IMR-90 (cell line): Measurements from ENCODE around the gene CALN1. TPM values are rescaled to one million over a fixed set of nuclear protein-coding genes. Genes with fewer than 3 reads are reported as not detected.

Source experiments
- ATAC-seq: fragments of 200-7000 bp; cut with Tn5 transposase; 2 replicates; pipeline ENCODE4 v1.9.1; 2020; ENCODE audit warnings: low read depth, mild to moderate bottlenecking, moderate library complexity
- BruUV-seq: library from RNA; stranded (reverse); fragments of 400-500 nt; replicated peaks from 2 replicates; lab custom pipeline; 2021; lab: Mats Ljungman, UMichigan
- CTCF ChIA-PET: fragments of 300-600 bp; formaldehyde crosslinking; extraction: SDS; loops from one replicate; lab custom pipeline; 2021; ENCODE audit warnings: antibody characterized with exemption; lab: Yijun Ruan, JAX
- POLR2A ChIA-PET: fragments of 300-600 bp; sonication (Branson Sonifier 250); formaldehyde crosslinking; loops from one replicate; lab custom pipeline; 2022; ENCODE audit warnings: antibody characterized with exemption; ENCODE audit not compliant: unreplicated experiment; lab: Charles Lee
- DNase-seq: peaks from one replicate; pipeline ENCODE4 v3.0.0; 2013
- H2AFZ ChIP-seq: replicated peaks from 2 replicates; pipeline ENCODE3; 2013; ENCODE audit warnings: low read length, mild to moderate bottlenecking; ENCODE audit not compliant: poor library complexity
- H2AK5ac ChIP-seq: 2 replicates; pipeline ENCODE4 v1.6.1; 2013; ENCODE audit warnings: low read depth, low read length, inconsistent platforms
- H2AK9ac ChIP-seq: replicated peaks from 2 replicates; pipeline ENCODE3; 2013; ENCODE audit warnings: mild to moderate bottlenecking, low read depth, low read length, moderate library complexity; ENCODE audit not compliant: poor library complexity
- H2BK120ac ChIP-seq: 2 replicates; pipeline ENCODE4 v1.6.1; 2013; ENCODE audit warnings: low read depth, low read length, inconsistent platforms
- H2BK15ac ChIP-seq: 3 replicates; pipeline ENCODE4 v1.6.1; 2013; ENCODE audit warnings: low read depth, low read length, inconsistent platforms
- H2BK20ac ChIP-seq: 2 replicates; pipeline ENCODE4 v1.6.1; 2013; ENCODE audit warnings: low read depth, mild to moderate bottlenecking, inconsistent platforms, low read length, moderate library complexity
- H2BK5ac ChIP-seq: 2 replicates; pipeline ENCODE4 v1.6.1; 2013; ENCODE audit warnings: mild to moderate bottlenecking, low read depth, low read length, inconsistent platforms; ENCODE audit not compliant: poor library complexity, severe bottlenecking
- H3K14ac ChIP-seq: replicated peaks from 2 replicates; pipeline ENCODE4 v1.6.1; 2013; ENCODE audit warnings: low read depth, low read length, inconsistent platforms
- H3K18ac ChIP-seq: 2 replicates; pipeline ENCODE4 v1.6.1; 2013; ENCODE audit warnings: low read depth, low read length, control low read depth
- H3K23ac ChIP-seq: 2 replicates; pipeline ENCODE4 v1.6.1; 2013; ENCODE audit warnings: low read depth, low read length, inconsistent platforms
- H3K27ac ChIP-seq: 2 replicates; pipeline ENCODE4 v1.5.1; 2013; ENCODE audit warnings: mild to moderate bottlenecking, control low read depth, low read length; ENCODE audit not compliant: insufficient read depth
- H3K27me3 ChIP-seq: 2 replicates; pipeline ENCODE4 v1.6.1; 2013; ENCODE audit warnings: low read length; ENCODE audit not compliant: control insufficient read depth, insufficient read depth
- H3K36me3 ChIP-seq: 2 replicates; pipeline ENCODE4 v1.6.1; 2013; ENCODE audit warnings: low read length, mixed read lengths; ENCODE audit not compliant: control insufficient read depth, insufficient read depth
- H3K4ac ChIP-seq: 2 replicates; pipeline ENCODE4 v1.6.1; 2013; ENCODE audit warnings: low read depth, low read length, inconsistent platforms
- H3K4me1 ChIP-seq: 2 replicates; pipeline ENCODE4 v1.6.1; 2013; ENCODE audit warnings: low read length, mixed read lengths; ENCODE audit not compliant: control insufficient read depth, insufficient read depth
- H3K4me2 ChIP-seq: 2 replicates; pipeline ENCODE4 v1.6.1; 2013; ENCODE audit warnings: low read depth, mild to moderate bottlenecking, control low read depth, low read length, moderate library complexity
- H3K4me3 ChIP-seq: 2 replicates; pipeline ENCODE4 v1.5.1; 2013; ENCODE audit warnings: low read depth, mild to moderate bottlenecking, control low read depth, low read length, moderate library complexity; ENCODE audit not compliant: insufficient read depth
- H3K56ac ChIP-seq: 2 replicates; pipeline ENCODE4 v1.6.1; 2013; ENCODE audit warnings: low read length, inconsistent platforms; ENCODE audit not compliant: insufficient read depth; ENCODE audit errors: extremely low read depth
- H3K79me1 ChIP-seq, 2 experiments: 2 replicates each; pipeline ENCODE4 v1.6.1; 2013; ENCODE audit warnings: low read length in 2 of 2, inconsistent platforms in 1 of 2, low read depth in 1 of 2
- H3K9ac ChIP-seq: 2 replicates; pipeline ENCODE4 v1.6.1; 2013; ENCODE audit warnings: low read depth, low read length, control low read depth
- H3K9me1 ChIP-seq: 2 replicates; pipeline ENCODE4 v1.6.1; 2013; ENCODE audit warnings: low read length, inconsistent platforms; ENCODE audit not compliant: insufficient read depth
- H3K9me3 ChIP-seq: 2 replicates; pipeline ENCODE4 v1.6.1; 2013; ENCODE audit warnings: low read length; ENCODE audit not compliant: control insufficient read depth, insufficient read depth
- H4K20me1 ChIP-seq: 2 replicates; pipeline ENCODE4 v1.6.1; 2013; ENCODE audit warnings: low read length, inconsistent platforms; ENCODE audit not compliant: insufficient read depth
- H4K5ac ChIP-seq: 2 replicates; pipeline ENCODE4 v1.6.1; 2013; ENCODE audit warnings: mild to moderate bottlenecking, low read depth, low read length, control low read depth
- H4K8ac ChIP-seq, 2 experiments: 2 replicates each; pipeline ENCODE4 v1.6.1; 2013; ENCODE audit warnings: low read depth in 2 of 2, low read length in 2 of 2, control low read depth in 1 of 2, inconsistent platforms in 1 of 2
- H4K91ac ChIP-seq: 2 replicates; pipeline ENCODE4 v1.6.1; 2013; ENCODE audit warnings: low read depth, low read length, inconsistent platforms; ENCODE audit not compliant: insufficient read depth
- BHLHE40 ChIP-seq: fragments of 150-350 bp; IDR thresholded peaks from 2 replicates; pipeline ENCODE4 v1.6.1; 2016; ENCODE audit warnings: mild to moderate bottlenecking, low read depth, low read length
- CEBPB ChIP-seq: IDR thresholded peaks from 2 replicates; pipeline ENCODE4 v1.6.1; 2012; ENCODE audit warnings: low read depth, low read length, improper control_type of control experiment
- CHD1 ChIP-seq: IDR thresholded peaks from 2 replicates; pipeline ENCODE4 v1.6.1; 2012; ENCODE audit warnings: low read depth, low read length, improper control_type of control experiment
- CTCF ChIP-seq: conservative IDR thresholded peaks from 2 replicates; pipeline ENCODE4 v1.5.1; 2012; ENCODE audit warnings: mild to moderate bottlenecking, low read depth, low read length, improper control_type of control experiment
- ELK1 ChIP-seq: fragments of 150-350 bp; IDR thresholded peaks from 2 replicates; pipeline ENCODE4 v1.6.1; 2016; ENCODE audit warnings: low read depth, mild to moderate bottlenecking, low read length, moderate library complexity, borderline replicate concordance
- FOS ChIP-seq: fragments of 150-350 bp; IDR thresholded peaks from 2 replicates; pipeline ENCODE4 v1.6.1; 2016; ENCODE audit warnings: low read depth, low read length
- MAFK ChIP-seq: IDR thresholded peaks from 2 replicates; pipeline ENCODE4 v1.6.1; 2012; ENCODE audit warnings: low read depth, low read length, improper control_type of control experiment
- MAZ ChIP-seq: IDR thresholded peaks from 2 replicates; pipeline ENCODE4 v1.6.1; 2012; ENCODE audit warnings: low read depth, mild to moderate bottlenecking, low read length, improper control_type of control experiment, moderate library complexity, borderline replicate concordance
- MXI1 ChIP-seq: IDR thresholded peaks from 2 replicates; pipeline ENCODE4 v1.6.1; 2012; ENCODE audit warnings: low read depth, mild to moderate bottlenecking, low read length, moderate library complexity, borderline replicate concordance
- NFE2L2 ChIP-seq: fragments of 150-350 bp; IDR thresholded peaks from 2 replicates; pipeline ENCODE4 v1.6.1; 2016; ENCODE audit warnings: low read depth, mild to moderate bottlenecking, low read length
- POLR2A ChIP-seq: IDR thresholded peaks from 2 replicates; pipeline ENCODE4 v1.6.1; 2012; ENCODE audit warnings: mild to moderate bottlenecking, low read depth, low read length
- RAD21 ChIP-seq: IDR thresholded peaks from 2 replicates; pipeline ENCODE4 v1.6.1; 2012; ENCODE audit warnings: low read length, improper control_type of control experiment
- RCOR1 ChIP-seq: IDR thresholded peaks from 2 replicates; pipeline ENCODE4 v1.6.1; 2012; ENCODE audit warnings: mild to moderate bottlenecking, low read length, improper control_type of control experiment; ENCODE audit not compliant: insufficient replicate concordance
- RFX5 ChIP-seq: IDR thresholded peaks from 2 replicates; pipeline ENCODE4 v1.8.0; 2012; ENCODE audit warnings: low read depth, mild to moderate bottlenecking, low read length, moderate library complexity
- SMC3 ChIP-seq: fragments of 150-350 bp; IDR thresholded peaks from 2 replicates; pipeline ENCODE4 v1.6.1; 2016; ENCODE audit warnings: low read depth, mild to moderate bottlenecking, antibody characterized with exemption, low read length, moderate library complexity
- WGBS, 2 experiments: methylation state at CpG; one replicate each; pipeline versions ENCODE4 v1.1.5 to v1.1.7; 2013; ENCODE audit warnings: missing lambda C conversion rate in 2 of 2; ENCODE audit not compliant: insufficient read length in 1 of 2; ENCODE audit errors: extremely low coverage in 2 of 2; 5-methylcytosine and 5-hydroxymethylcytosine counted together
- dilution Hi-C: fragments of 300-500 bp; cut with HindIII; formaldehyde crosslinking; loops from one replicate; pipeline ENCODE4 v1.14.3; 2018; ENCODE audit warnings: low sequenced_read_pairs; ENCODE audit not compliant: unreplicated experiment
- in situ Hi-C: fragments of 300-500 bp; cut with MboI; formaldehyde crosslinking; loops from 3 replicates; pipeline ENCODE4 v1.14.3; 2019; ENCODE audit warnings: low sequenced_read_pairs, inconsistent platforms, mixed read lengths
- intact Hi-C: fragments of 100-400 bp; cut with micrococcal nuclease; formaldehyde crosslinking; loops from 2 replicates; pipeline ENCODE4 v1.10.0; 2022
- polyA plus RNA-seq, 3 experiments: library from polyadenylated mRNA; depleted of rRNA; stranded (reverse); fragments of >200 nt; gene quantifications; 2 replicates each; pipeline ENCODE4 v1.2.3, GENCODE V29; 2012; ENCODE audit warnings: low replicate concordance in 1 of 3
- total RNA-seq: library from RNA; depleted of rRNA; stranded (reverse); fragments of >200 nt; gene quantifications from 2 replicates; pipeline ENCODE4 v1.2.3, GENCODE V29; 2012

CALN1 gene
- total and polyA plus RNA-seq, 2 of the 4 experiments (the other 2 are of a cell fraction) = not detected

GRCh38 chr7:72335561-72336381 is 76.4 kb downstream of the CALN1 start:
- no peak for ATAC-seq
- TF ChIP-seq BHLHE40 (no peak), POLR2A (no peak), NFE2L2 (no peak), ELK1 (no peak), MAZ (no peak), FOS (no peak), RCOR1 (no peak), MAFK (no peak), CTCF (no peak), MXI1 (no peak), CEBPB (no peak), RFX5 (no peak), RAD21 (no peak), SMC3 (no peak), CHD1 (no peak)

More at GRCh38 chr7:72335561-72336381, 76.4 kb downstream of the CALN1 start:
- no peak overlapping the region for H3K9ac ChIP-seq
- ChIA-PET POLR2A (no interaction called here), CTCF (no interaction called here)
- H4K5ac ChIP-seq = no peak overlapping the region
- dilution Hi-C loops (no loop called here), in situ Hi-C loops (no loop called here), intact Hi-C loops (no loop called here)
- H3K79me1 ChIP-seq = no peaks in the 10 kb centered on the region
- H3K4me3 ChIP-seq = no peak overlapping the region
- H2AK5ac ChIP-seq = no peak overlapping the region
- H2BK20ac ChIP-seq = no peak overlapping the region
- H2AK9ac ChIP-seq = no peak overlapping the region
- H3K4me1 ChIP-seq = no peaks in the 10 kb centered on the region
- H3K36me3 ChIP-seq = no peaks in the 10 kb centered on the region
- no TSS peak for BruUV-seq
- WGBS, 2 experiments = 4% methylated on average over 14 of the region's 62 CpGs; no CpG with 5 or more reads in 1 of the 2 experiments
- no peak overlapping the region for H3K4ac ChIP-seq
- no peaks in the 10 kb centered on the region for H3K9me1 ChIP-seq
- no peak overlapping the region for H3K27ac ChIP-seq
- H3K4me2 ChIP-seq = no peak overlapping the region
- no peak overlapping the region for H2BK5ac ChIP-seq
- no peaks in the 10 kb centered on the region for H4K20me1 ChIP-seq
- H3K56ac ChIP-seq = no peak overlapping the region
- H2BK120ac ChIP-seq = no peak overlapping the region
- H4K91ac ChIP-seq = no peak overlapping the region
- H3K14ac ChIP-seq = no peak overlapping the region
- H3K27me3 ChIP-seq = no peaks in the 10 kb centered on the region
- no peak overlapping the region for H3K23ac ChIP-seq
- no peak overlapping the region for H2BK15ac ChIP-seq
- H2AFZ ChIP-seq = no peak overlapping the region
- DNase-seq = no peak
- H3K9me3 ChIP-seq = 0 out of 2 replicates have a peak, but pooled peaks cover 9% of the 10 kb centered on the region
- no peak overlapping the region for H3K18ac ChIP-seq
- no peak overlapping the region for H4K8ac ChIP-seq
